ENCODE measurements around the gene CNTNAP5.

Gene CNTNAP5

DNA sequence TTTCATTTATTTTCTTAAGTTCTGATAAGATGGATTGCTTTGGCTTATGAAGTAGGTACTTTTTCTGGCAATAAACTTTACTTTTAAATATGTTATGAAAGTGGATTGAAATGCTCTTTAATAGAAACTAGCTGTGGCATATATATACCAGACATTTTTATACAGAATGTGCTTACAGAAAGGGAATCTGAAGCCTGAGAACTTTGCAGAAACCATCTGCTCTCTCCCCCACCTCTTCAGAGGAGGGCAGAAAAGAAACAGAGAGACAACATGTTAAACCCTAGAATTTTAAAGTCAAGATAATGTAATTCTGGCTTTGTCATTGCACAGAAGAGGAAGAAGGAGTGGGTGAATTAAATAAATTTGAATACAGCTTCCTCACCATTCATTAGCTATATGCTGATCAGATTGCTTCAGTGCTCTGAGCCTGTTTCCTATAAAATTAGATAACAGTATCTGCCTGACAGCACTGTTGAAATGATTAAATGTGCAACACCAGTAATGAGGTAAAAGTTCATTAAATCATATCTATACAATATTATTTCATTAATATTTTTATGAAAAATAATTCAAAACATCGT is 247.3 kb downstream of the CNTNAP5 start:
- no peak for DNase-seq

DNA sequence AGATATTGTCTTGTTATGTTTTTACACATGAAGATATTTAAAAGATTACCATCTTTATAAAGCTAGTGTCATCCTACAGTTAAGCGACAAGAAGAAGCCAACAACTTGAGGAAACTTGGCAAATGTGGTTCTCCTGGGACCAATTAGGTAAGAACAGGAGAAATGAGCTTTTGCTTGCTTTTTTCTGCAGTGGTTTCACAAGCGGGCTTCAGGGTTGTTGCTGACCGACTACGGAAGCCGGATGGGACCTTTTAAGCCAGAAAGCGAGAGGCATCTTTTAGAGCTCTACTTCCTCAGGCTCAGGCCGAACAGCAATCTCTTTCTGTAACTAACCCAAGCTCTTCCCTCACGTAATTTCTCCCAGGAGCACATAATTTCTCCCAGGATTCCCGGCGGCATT is 256.5 kb downstream of the CNTNAP5 start:
- DNase-seq = no peak

DNA sequence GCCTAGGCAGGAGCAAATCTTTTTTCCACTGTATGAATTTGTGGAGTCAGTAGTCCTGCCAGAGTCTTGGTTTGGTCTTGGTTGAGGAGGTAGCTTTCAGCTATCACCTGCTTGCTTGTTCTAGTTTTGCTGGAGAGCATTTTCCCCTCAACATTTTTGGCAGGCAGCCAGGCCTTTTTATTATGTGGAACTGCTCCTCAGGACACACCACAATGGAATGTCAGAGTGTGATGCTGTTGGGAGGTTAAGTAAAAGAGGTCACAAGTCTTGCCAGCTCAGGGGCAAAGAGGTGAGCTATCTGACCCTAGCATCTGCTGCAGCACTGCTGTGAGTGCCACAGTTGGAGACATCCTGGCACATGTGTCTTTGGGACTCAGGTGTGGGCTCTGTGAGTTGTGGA is 258.0 kb downstream of the CNTNAP5 start:
- no peak for DNase-seq

DNA sequence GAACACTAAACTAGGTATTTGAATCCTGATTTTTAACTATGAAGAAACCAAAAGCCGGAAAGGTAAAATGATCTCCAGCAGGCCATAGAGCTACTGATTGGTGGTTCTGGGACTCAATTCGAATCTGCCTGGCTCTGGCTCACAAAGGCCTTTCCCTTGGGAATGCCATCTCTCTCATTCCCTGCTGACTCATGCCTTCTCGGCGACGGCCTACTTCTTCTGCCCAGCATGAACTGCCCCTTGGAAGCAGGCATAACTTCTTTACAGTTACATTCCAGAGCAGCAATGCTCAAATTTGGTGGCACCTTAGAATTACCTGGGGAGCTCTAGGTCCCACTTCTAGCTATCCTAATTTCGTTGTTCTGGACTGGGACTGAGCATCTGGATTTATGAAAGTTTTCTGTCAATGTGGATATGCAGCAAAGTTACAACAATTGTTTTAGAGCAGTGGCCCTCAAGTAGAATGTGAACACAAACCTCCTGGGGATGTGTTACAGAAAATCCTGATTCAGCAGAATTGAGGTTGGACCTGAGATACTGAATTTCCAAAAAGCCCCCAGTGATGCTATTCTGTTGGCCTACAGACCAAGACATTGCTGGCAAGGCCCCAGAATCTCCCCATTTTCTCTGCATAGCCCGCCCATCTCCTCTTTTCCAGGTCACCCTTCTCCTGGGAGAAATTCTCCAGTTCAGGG is 261.1 kb downstream of the CNTNAP5 start:
- no peak for DNase-seq

GRCh38 chr2:124289060-124289459 is 264.0 kb downstream of the CNTNAP5 start:
- no peak for DNase-seq

- DNase-seq = no peak
Observed at GRCh38 chr2:124289615-124290014, 264.5 kb downstream of the CNTNAP5 start.

DNA sequence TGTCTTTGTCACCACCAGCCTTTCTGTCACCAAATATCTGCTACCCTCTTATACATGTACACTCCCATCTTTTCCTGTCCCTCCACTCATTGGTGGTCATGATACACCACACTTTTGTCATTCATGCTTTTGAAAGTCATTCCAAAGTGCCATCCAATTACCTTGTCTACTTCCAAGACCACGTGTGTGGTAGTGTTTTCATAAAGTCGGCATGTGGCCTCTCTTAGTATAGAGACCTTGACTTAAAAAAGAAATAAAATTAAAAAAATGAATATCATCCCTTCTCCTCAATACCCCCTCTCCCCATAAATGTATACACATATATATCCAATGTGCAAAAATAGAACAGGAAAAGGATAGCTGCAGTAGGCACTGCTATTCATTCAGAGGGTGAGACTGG is 271.4 kb downstream of the CNTNAP5 start:
- DNase-seq = no peak

GRCh38 chr2:124301915-124302314 is 276.8 kb downstream of the CNTNAP5 start:
- no peak for DNase-seq

DNA sequence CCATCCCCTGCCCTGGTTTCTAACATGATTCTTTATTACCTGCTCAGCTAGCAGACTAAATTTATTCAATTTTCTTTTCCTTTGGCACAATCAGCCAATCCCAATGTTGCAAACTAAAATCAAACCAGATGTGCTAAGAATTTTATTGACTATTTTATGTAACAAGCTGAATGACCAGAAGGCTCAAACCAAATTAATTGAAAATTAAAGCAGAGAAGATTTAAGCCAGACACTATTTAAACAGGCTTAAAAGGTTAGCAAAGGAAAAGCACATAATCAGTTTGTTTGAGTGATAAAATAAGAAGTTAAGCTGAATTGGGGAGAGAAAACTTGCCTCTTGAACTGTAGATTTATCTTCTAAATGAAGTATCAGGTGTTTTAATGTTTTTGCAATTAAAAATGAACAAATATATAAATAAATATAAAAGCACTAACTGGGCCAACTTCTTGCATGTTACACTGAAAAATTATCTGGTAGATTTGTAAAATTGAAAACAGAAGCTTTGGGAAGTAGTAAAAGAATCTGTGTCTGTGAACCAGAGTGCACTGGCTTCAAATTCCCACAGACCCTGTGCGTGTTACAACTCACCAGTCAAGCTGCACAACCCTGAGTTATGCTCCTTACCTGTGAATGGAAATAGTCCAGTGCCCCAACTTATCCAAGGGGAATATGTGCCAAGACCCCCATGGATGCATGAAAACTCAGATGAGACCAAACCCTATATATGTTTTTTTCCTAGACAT is 283.4 kb downstream of the CNTNAP5 start:
- DNase-seq = no peak

GRCh38 chr2:124309563-124310138 is 284.6 kb downstream of the CNTNAP5 start:
- DNase-seq = no peak

GRCh38 chr2:124310671-124311070 is 285.6 kb downstream of the CNTNAP5 start:
- DNase-seq = no peak

- no peak for DNase-seq
Observed at GRCh38 chr2:124314084-124314483, 289.0 kb downstream of the CNTNAP5 start.

DNA sequence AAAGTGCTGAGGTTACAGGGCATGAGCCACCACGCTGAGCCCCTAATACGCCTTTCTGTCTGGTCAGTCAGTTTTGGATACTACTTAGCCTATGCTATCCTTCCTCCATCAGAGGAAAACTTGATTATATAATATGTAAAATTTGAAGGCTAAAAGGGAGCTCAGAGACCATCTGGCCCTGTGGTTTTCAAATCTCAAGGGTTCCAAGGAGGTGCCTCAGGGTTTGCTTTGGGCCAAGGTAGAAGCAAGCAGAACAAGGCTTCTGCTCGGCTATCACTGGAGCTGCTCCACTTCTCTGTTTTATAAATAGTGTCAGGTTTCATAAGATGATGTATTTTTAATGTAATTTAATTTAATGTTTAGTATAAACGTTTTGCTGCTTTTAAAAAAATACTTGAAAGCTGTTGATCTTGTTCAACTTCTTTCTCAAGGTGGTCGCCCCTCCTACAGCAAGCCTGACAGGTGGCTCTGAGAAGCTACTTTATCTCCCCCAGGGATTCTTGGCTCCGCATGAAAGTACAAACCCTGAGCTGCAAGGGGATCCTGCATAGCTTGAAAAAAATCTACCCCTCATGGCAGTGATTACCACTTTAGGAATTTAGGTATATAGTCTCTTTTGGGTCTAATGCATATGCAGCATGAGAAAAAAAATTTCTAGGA is 290.3 kb downstream of the CNTNAP5 start:
- no peak for DNase-seq

GRCh38 chr2:124316133-124316532 is 291.0 kb downstream of the CNTNAP5 start:
- no peak for DNase-seq

DNA sequence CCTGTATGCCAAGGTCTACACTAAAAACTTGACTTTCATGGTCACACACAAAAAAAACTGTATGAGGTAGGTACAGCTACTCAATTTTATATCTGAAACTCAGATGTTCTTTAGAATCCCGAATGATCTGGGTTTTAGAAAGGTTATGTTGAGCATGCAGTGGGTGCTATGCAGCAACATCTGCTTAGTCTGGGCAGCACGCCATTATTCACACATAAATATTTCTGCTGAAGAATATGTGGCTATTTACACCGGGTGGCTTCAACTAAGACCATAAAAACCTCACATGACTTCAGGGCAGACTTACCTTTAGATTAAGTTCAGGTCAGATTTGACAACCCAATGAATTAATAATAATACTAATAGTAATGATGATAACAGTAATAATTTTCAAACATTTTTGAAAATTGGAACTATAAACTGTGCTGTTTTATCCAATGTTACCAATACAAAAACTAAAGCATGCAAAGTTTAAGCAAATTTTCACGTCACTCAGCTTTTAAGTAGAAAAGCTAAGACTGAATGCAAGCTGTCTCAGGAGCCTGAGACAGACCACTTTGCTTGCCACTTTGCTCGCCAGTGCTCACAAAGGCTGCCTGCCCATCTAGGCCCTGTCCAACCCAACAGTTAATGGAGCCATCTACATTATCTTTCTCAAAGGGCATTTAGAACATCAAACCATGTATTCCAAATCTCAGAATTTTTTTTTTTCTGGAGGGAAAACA is 292.0 kb downstream of the CNTNAP5 start:
- no peak for DNase-seq

GRCh38 chr2:124317628-124318027 is 292.5 kb downstream of the CNTNAP5 start:
- DNase-seq = no peak

DNA sequence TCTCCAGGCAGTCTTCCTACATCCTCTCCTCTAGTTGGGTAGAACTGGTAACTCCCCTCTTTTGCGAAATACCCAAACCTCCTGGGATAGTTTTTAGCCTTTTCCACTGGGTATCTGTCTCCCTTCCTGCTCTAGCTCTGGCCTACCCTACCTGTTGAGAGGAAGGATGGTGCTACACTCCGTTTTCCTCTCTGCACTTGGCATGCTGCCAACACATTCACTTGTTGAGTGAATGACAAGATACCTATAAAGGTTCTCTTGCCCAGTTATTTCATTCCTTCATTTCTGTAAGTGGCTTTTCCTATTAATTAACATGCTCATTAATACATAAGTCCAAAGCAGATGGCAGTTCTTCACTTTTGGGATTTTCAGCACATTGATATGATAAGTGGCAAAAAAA is 293.8 kb downstream of the CNTNAP5 start:
- DNase-seq = no peak

- no peak for DNase-seq
Observed at GRCh38 chr2:124319577-124319976, 294.5 kb downstream of the CNTNAP5 start.

GRCh38 chr2:124320051-124320688 is 295.1 kb downstream of the CNTNAP5 start:
- no peak for DNase-seq

DNA sequence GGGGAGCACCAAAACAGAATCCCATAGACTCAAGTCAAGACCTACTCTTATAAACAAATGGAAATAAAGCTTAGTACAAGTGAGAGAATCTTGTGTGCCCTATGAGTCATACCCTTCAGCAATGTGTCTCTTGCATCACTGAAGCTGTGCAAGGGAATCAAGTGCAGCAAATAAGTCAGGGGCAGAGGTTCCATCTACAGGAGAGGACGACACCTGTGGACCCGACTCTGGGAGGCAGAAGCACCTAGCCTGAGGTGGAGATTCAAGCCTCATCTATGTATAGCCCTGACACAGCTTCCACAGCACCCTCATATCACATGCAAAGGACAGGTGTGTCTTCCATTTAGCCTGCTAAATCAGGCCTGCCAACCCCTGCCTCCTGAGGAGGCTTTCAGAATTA is 298.2 kb downstream of the CNTNAP5 start:
- no peak for DNase-seq

DNA sequence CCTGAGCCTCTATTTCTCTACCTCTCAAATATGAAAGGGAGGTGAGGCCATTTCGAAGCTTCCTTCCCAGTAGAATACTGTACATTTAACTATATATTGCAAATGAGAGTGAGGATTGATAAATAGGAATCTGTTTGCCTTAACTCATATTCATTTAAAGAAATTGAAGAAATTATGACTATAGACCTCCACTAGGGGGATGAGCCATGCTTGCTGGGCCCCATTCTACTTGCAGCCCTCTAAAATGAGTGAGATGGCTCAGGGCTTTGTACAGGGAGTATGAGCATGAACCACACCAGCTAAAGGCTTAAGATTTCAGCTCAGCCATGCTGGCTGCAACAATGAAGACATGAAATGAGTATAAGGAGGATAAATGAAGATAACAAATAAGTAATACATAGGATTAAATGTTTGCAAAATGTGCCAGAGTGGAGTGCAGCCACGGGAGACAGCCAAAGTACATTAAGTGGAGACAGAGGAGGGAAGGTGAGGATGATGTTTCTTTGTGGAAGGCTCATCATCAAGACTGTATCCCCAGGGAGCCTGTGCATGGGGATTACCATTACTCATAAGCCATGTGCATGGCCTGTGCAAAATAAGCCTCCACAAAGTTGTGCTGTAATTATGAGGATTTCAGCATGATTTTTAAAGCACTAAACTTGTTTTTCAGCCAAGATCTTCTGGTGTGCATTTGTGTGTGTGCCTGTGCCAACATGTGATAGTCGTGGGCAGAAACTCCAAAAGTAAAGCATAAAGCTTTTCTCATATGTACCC is 300.8 kb downstream of the CNTNAP5 start:
- no peak for DNase-seq
